Activated T-cell treated with anti-CD3 and anti-CD28 coated beads, Interleukin-2, amount 50 U/mL, for 1 hour (primary cell): ENCODE results near the gene TYW1B.
"Not testable (repeated sequence)": the region's sequence is repeated elsewhere in the genome, so short reads cannot be mapped to it uniquely, and the experiment has no call there.

Source experiments
- DNase-seq: peaks from one replicate; pipeline ENCODE4 v3.0.0-alpha.2; 2020

Gene TYW1B

DNA sequence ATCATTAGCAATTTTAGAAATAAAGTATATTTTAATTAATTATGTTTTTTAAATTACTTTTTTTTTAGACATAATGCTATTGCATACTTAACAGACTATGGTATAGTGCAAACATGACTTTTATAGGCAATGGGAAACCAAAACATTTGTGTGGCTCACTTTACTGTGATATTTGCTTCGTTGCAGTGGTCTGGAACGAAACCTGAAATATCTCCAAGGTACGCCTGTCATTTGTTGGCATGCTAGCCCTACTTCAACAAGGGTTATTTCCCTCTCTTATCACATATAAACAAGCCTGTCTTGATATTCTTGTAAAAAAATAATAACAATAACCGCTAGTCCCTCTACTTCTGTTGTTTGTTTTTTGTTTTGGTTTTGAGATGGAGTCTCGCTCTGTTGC lies 74.2 kb downstream of the TYW1B start:
- no peak for DNase-seq

DNA sequence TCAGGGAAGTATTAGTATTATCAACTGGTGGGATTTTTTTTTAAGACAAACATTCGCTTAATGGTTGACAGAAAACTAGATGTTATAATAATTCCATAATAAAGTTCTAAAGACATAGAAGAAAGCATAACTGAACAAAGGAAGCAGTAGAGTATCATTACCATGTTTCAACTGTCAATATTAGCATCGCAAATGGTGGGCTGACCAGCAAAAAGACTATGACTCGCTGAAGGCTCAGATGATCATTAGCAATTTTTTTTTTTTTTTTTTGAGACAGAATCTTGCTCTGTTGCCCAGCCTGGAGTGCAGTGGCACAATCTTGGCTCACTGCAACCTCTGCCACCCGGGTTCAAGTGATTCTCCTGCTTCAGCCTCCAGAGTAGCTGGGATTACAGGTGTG lies 74.8 kb downstream of the TYW1B start:
- not testable (repeated sequence) for DNase-seq

- DNase-seq: no peak
These were observed 76.0 kb downstream of the TYW1B start for GRCh38 chr7:72751978-72752377.

- no peak for DNase-seq
These were observed 76.6 kb downstream of the TYW1B start for GRCh38 chr7:72751378-72751777.

DNA sequence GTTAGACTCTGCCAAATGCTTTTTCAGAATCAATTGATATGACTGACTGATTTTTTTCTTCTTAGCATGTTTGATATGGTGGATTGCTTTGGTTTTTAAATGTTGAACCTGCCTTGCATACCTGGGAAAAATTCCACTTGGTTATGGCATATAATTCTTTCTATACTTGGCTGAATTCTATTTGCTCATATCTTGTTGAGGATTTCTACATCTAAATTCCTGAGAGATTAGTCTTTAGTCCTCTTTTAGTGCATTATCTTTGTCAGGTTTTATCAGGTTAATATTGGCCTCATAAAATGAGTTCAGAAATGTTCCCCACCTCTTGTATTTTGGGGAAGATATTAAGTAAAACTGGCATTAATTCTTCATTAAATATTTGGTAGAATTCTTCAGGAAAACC lies 79.4 kb downstream of the TYW1B start:
- DNase-seq: not testable (repeated sequence)

- DNase-seq: not testable (repeated sequence)
These were observed 83.6 kb downstream of the TYW1B start for GRCh38 chr7:72744244-72744926.

GRCh38 chr7:72743801-72744200 lies 84.2 kb downstream of the TYW1B start:
- DNase-seq: not testable (repeated sequence)

DNA sequence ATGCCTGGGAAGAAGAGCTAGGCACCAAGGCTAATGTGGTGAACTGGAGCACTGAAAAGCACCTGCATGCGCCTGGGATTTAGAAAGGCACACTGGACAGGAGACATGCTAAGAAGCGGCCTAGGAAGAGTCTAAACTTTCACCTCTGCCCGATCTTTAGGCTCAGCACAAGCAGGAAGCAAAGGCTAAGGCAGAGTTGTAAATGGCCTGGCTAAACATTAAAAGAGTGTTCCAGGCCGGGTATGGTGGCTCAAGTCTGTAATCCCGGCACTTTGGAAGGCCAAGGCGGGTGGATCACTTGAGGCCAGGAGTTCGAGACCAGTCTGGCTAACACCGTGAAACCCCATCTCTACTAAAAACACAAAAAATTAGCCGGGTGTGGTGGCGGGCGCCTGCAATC lies 88.3 kb downstream of the TYW1B start:
- not testable (repeated sequence) for DNase-seq

- not testable (repeated sequence) for DNase-seq
These were observed 92.1 kb downstream of the TYW1B start for GRCh38 chr7:72735855-72736254.

GRCh38 chr7:72730815-72731214 lies 97.2 kb downstream of the TYW1B start:
- DNase-seq: not testable (repeated sequence)

- DNase-seq: not testable (repeated sequence)
These were observed 97.6 kb downstream of the TYW1B start for GRCh38 chr7:72730384-72730783.

GRCh38 chr7:72729130-72729529 lies 98.9 kb downstream of the TYW1B start:
- not testable (repeated sequence) for DNase-seq

DNA sequence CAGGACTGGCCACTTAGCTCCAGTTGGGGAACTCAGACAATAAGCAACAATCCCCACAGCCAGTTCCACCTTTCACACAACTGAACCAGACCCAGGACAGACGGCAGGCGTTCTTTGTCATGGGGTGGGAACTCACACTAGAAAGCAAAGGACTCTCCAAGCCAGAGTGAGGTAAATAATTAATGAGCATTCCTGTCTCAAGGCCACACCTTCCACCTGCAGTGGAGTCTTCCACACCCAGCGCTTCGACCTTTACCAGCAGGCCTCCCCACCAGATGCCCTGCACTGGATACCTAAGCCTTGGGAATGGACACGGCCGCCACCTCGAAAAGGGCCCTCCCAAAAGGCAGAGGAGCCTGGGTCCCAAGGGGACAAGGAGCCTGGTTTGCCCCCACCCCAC lies 105.3 kb downstream of the TYW1B start:
- not testable (repeated sequence) for DNase-seq

GRCh38 chr7:72720890-72721289 lies 107.1 kb downstream of the TYW1B start:
- DNase-seq: not testable (repeated sequence)

- DNase-seq: not testable (repeated sequence)
These were observed 110.7 kb downstream of the TYW1B start for GRCh38 chr7:72717252-72717774.

DNA sequence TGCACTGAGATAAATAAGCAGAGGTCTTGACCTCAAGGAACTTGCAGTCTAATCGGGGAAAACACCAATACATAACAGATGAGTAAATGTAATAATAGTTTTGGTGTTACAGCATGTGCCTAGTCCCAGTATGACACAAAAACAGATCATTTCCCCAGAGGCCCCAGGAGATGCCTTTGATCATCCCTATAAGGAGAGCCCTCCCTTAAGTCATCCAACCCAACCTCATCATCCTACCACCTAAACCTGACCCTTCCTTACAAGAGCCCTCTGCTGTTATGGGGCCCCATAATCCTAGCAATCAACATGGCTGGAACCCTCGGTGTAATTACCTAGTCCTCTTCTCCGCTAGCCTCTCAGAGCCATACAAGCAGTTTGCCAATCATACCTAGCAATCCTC lies 116.1 kb downstream of the TYW1B start:
- DNase-seq: not testable (repeated sequence)

DNA sequence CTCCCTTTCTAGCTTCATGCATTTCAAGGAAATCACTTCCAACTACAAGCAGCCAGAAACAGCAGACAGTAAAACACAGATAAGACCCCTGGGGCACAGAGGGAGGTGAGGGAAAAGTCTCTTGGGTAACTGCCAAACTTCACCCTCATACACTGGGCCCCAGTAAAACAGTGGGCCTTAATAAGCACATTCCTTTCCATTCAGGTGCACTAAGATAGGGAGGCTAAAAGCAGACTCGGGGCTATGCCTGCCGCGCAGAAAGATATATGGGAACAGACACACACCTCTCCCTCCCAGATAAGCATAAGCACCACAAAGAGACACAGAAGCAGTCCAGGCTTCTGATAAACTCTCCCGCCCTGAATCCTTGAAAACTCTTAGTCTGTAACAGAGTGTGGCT lies 117.0 kb downstream of the TYW1B start:
- no peak for DNase-seq

- DNase-seq: no peak
These were observed 118.1 kb downstream of the TYW1B start for GRCh38 chr7:72709909-72710308.

DNA sequence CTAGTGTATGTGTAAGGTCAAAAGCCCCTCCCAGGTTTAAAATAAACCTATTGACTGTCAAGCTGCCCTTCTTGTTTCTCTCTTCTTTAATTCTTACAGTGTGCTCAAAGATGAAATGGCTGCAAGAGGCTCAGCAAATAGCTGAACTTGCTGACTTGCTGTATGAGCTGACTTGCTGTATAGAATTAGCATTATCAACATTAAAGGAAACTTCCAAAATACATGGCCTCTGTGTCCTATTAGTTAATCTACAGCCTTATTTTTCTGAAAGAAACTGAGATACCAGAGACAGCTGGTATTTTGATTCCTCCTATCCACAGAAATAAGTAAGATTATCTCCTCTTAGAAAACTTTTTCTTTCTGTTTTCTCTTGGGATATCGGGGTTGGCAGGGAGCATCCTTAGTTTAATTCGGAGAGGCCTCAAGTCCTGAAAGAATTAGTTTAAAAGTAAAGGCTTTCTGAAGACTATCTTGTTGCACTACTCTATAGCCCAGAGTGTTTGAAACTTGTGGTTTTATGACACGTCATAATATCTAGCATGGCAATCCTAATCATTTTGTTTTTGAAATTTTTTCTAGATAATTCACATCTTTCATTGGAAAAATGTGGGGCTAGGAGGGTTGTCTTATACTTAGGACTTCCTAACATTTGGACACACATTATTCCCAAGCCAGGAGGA lies 119.5 kb downstream of the TYW1B start:
- not testable (repeated sequence) for DNase-seq

DNA sequence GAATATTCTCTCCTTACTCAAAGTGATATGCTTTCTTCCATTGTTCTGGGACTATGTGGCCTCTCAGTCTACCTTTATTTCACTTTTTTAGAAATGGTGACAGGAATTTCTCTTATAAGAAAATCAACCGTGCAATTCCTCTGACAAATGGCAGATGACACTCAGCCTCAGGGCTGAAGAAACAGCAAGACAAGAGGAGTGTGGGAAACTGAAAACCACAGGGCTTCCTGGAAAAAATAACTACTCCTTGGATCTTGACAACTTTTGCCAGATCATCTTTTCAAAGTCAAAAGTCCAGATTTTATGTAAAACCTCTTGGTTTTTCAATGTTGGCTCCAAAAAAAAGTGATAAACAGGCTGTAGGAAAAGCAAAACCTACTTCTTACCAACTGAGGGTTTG lies 121.5 kb downstream of the TYW1B start:
- no peak for DNase-seq

- DNase-seq: not testable (repeated sequence)
These were observed 122.3 kb downstream of the TYW1B start for GRCh38 chr7:72705693-72706092.

DNA sequence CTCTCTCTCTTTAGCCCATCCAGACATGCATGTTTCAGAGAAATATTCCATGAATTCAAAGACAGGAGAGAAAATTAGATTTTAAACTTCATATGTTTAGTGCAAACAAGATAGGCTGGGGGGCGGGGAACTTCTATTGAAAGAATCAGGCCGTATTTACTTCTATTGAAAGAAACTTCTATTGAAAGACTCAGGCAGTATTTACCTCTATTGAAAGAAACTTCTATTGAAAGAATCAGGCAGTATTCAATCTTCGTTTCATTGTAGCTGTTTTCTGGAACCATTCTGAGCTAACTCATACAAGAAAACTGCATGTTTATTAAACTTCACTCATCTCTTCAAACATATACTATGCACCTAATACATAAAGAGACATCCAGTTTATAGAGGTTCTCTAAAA lies 123.1 kb downstream of the TYW1B start:
- DNase-seq: no peak

GRCh38 chr7:72700548-72700947 lies 127.5 kb downstream of the TYW1B start:
- DNase-seq: not testable (repeated sequence)

DNA sequence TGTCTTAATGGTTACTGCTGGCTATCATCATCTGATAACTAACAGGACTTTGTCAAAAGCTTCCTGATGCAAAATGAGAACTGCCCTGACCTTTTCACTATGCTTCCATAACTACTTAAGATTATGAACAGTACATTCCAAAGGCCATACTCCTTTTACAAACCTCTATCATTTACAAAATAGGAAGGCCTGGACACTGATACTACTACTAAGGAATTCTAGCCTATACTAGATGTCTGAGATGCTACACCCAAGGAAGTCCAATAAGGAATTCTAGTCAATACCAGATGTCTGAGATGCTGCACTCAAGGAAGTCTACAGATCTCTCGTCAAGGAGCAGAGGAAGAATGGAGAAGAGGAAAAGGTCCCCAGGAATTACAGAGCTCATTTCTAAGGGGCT lies 130.9 kb downstream of the TYW1B start:
- not testable (repeated sequence) for DNase-seq
